ENCODE data around the gene OR4X1. TPM values are rescaled to one million over a fixed set of nuclear protein-coding genes. Genes with fewer than 3 reads are reported as not detected.

OR4X1 gene
- total and polyA plus RNA-seq, 2 donors (not counting 1 experiment from before 2014, with no cell fraction given) = not detected

Other genes starting within 250 kb of the OR4X1 start
- gene OR4B1, start 47.1 kb upstream of the OR4X1 start, total RNA-seq = not detected in 2 replicates
- not detected in 2 replicates for gene OR4B1, start 47.1 kb upstream of the OR4X1 start, polyA plus RNA-seq
- not detected in 2 replicates for gene OR4X2, start 18.8 kb upstream of the OR4X1 start, total RNA-seq
- not detected in 2 replicates for gene OR4X2, start 18.8 kb upstream of the OR4X1 start, polyA plus RNA-seq
- gene OR4S1, start 42.4 kb downstream of the OR4X1 start, total RNA-seq = not detected in 2 replicates
- gene OR4S1, start 42.4 kb downstream of the OR4X1 start, polyA plus RNA-seq = not detected in 2 replicates
- not detected in 2 replicates for gene OR4C3, start 61.1 kb downstream of the OR4X1 start, total RNA-seq
- gene OR4C3, start 61.1 kb downstream of the OR4X1 start, polyA plus RNA-seq = not detected in 2 replicates
- not detected in 2 replicates for gene OR4C5, start 102.6 kb downstream of the OR4X1 start, total RNA-seq
- gene OR4C5, start 102.6 kb downstream of the OR4X1 start, polyA plus RNA-seq = not detected in 2 replicates
- not detected in 2 replicates for gene OR4A47, start 224.9 kb downstream of the OR4X1 start, total RNA-seq
- not detected in 2 replicates for gene OR4A47, start 224.9 kb downstream of the OR4X1 start, polyA plus RNA-seq

All from fibroblast of lung (primary cell).